ENCODE results near the gene ST3GAL6. TPM values are rescaled to one million over a fixed set of nuclear protein-coding genes. Genes with fewer than 3 reads are reported as not detected.

The ST3GAL6 gene
- total and polyA plus RNA-seq, 2 of the 4 experiments (the other 2 are of a cell fraction) = 0.36 to 0.99 TPM

DNA sequence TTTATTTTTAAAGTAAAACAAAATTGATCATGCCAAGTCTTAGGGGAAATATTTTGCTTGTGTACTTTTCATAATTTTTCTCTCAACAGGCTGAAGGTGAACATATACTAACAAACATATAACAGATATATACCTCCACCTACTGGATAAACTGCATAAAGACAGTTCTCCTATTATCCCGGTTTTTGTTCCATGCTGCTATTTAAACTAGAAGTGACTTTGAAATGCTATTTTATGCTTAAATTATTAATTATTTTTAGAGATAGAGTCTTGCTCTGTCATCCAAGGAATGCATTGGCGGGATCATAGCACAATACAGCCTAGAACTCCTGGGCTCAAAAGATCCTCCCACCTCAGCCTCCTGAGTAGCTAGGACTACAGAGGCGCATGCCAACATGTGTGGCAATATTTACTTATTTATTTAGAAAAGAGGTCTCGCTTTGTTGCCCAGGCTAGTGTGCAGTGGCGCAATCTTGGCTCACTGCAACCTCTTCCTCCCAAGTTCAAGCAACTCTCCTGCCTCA, 49.8 kb downstream of the ST3GAL6 start:
- no peak overlapping the region for H3K4me3 ChIP-seq (ENCODE audit: insufficient read depth, low read depth, low read length)
- H3K4ac ChIP-seq (ENCODE audit: low read depth, low read length) = no peak overlapping the region
- H3K36me3 ChIP-seq (ENCODE audit: control insufficient read depth, insufficient read depth, low read length) = peaks cover 16% of the 10 kb centered on the region
- DNase-seq = peak; percentile 50
- no peak overlapping the region for H2BK120ac ChIP-seq (ENCODE audit: low read depth, low read length)
- CTCF ChIA-PET = interaction anchor here (0.6 to 3.2 kb wide), 9 partner anchors 14 to 1028 kb away, joined by 3 to 23 read pairs (median 4); no protein-coding TSS in a partner anchor
- no peak overlapping the region for H2AK5ac ChIP-seq (ENCODE audit: low read depth, low read length)
- H3K4me2 ChIP-seq (ENCODE audit: low read depth, low read length) = no peak overlapping the region
- H4K8ac ChIP-seq (ENCODE audit: low read depth in 2 of 2, low read length in 2 of 2) = no peak overlapping the region
- no peak overlapping the region for H4K91ac ChIP-seq (ENCODE audit: insufficient read depth, low read depth, low read length)
- H3K9ac ChIP-seq (ENCODE audit: low read depth, low read length) = no peak overlapping the region
- H3K27me3 ChIP-seq (ENCODE audit: control insufficient read depth, insufficient read depth, low read length) = no peaks in the 10 kb centered on the region
- H3K14ac ChIP-seq (replicated peaks; ENCODE audit: low read depth, low read length) = no peak overlapping the region
- H2BK20ac ChIP-seq (ENCODE audit: low read depth, low read length) = no peak overlapping the region
- no TSS peak for BruUV-seq (replicated peaks)
- peak; percentile 40; the same call in 1 of the 2 replicates for ATAC-seq (ENCODE audit: low read depth)
- no peak overlapping the region for H3K18ac ChIP-seq (ENCODE audit: low read depth, low read length)
- no peak overlapping the region for H2BK5ac ChIP-seq (ENCODE audit: low read depth, low read length, poor library complexity, severe bottlenecking)
- no CpG with 5 or more reads among the region's 5 CpGs for WGBS, 2 experiments (ENCODE audit: extremely low coverage in 2 of 2, insufficient read length in 1 of 2)
- no peak overlapping the region for H2AK9ac ChIP-seq (replicated peaks; ENCODE audit: low read depth, low read length, poor library complexity)
- peaks cover 4% of the 10 kb centered on the region for H3K4me1 ChIP-seq (ENCODE audit: control insufficient read depth, insufficient read depth, low read length)
- H2BK15ac ChIP-seq (ENCODE audit: low read depth, low read length) = no peak overlapping the region
- dilution Hi-C loops (cut with HindIII; ENCODE audit: low sequenced_read_pairs, unreplicated experiment) = no loop called here
- H3K9me1 ChIP-seq (ENCODE audit: insufficient read depth, low read length) = no peaks in the 10 kb centered on the region
- H3K27ac ChIP-seq (ENCODE audit: insufficient read depth, low read length) = no peak overlapping the region
- peaks cover 5% of the 10 kb centered on the region; the same call in 1 of the 2 replicates for H4K20me1 ChIP-seq (ENCODE audit: insufficient read depth, low read length)
- H3K79me1 ChIP-seq (ENCODE audit: low read depth in 1 of 2, low read length in 2 of 2) = peaks cover 16 to 17% of the 10 kb centered on the region in 2 experiments; a peak in 3 of 4 replicates
- POLR2A ChIA-PET (ENCODE audit: unreplicated experiment) = no interaction called here
- in situ Hi-C loops (cut with MboI; ENCODE audit: low sequenced_read_pairs) = loop anchor here (5.0 to 10.0 kb wide), 2 partner anchors 211 to 942 kb away; no protein-coding TSS in a partner anchor
- no peaks in the 10 kb centered on the region for H3K9me3 ChIP-seq (ENCODE audit: control insufficient read depth, insufficient read depth, low read length)
- no peak overlapping the region for H3K23ac ChIP-seq (ENCODE audit: low read depth, low read length)
- no peak overlapping the region for H4K5ac ChIP-seq (ENCODE audit: low read depth, low read length)
- TF ChIP-seq RAD21 (IDR thresholded peaks at IDR 0.05; ENCODE audit: low read length) (peak; percentile 58), RFX5 (IDR thresholded peaks at IDR 0.05; ENCODE audit: low read depth, low read length) (no peak), MAZ (IDR thresholded peaks at IDR 0.05; ENCODE audit: borderline replicate concordance, low read depth, low read length) (no peak), MXI1 (IDR thresholded peaks at IDR 0.05; ENCODE audit: borderline replicate concordance, low read depth, low read length) (no peak), NFE2L2 (IDR thresholded peaks at IDR 0.05; ENCODE audit: low read depth, low read length) (no peak), SMC3 (IDR thresholded peaks at IDR 0.05; ENCODE audit: low read depth, low read length) (peak; percentile 50), POLR2A (IDR thresholded peaks at IDR 0.05; ENCODE audit: low read depth, low read length) (no peak), FOS (IDR thresholded peaks at IDR 0.05; ENCODE audit: low read depth, low read length) (no peak), CEBPB (IDR thresholded peaks at IDR 0.05; ENCODE audit: low read depth, low read length) (no peak), RCOR1 (IDR thresholded peaks at IDR 0.05; ENCODE audit: insufficient replicate concordance, low read length) (no peak)
- TF ChIP-seq, protein P1, sequence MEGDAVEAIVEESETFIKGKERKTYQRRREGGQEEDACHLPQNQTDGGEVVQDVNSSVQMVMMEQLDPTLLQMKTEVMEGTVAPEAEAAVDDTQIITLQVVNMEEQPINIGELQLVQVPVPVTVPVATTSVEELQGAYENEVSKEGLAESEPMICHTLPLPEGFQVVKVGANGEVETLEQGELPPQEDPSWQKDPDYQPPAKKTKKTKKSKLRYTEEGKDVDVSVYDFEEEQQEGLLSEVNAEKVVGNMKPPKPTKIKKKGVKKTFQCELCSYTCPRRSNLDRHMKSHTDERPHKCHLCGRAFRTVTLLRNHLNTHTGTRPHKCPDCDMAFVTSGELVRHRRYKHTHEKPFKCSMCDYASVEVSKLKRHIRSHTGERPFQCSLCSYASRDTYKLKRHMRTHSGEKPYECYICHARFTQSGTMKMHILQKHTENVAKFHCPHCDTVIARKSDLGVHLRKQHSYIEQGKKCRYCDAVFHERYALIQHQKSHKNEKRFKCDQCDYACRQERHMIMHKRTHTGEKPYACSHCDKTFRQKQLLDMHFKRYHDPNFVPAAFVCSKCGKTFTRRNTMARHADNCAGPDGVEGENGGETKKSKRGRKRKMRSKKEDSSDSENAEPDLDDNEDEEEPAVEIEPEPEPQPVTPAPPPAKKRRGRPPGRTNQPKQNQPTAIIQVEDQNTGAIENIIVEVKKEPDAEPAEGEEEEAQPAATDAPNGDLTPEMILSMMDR (conservative IDR thresholded peaks at IDR 0.05; ENCODE audit: low read depth, low read length) = peak; percentile 65
- intact Hi-C loops (cut with micrococcal nuclease) = loop anchor here (1.0 kb wide), 2 partner anchors 211 to 216 kb away; no protein-coding TSS in a partner anchor
- H3K56ac ChIP-seq (ENCODE audit: extremely low read depth, insufficient read depth, low read length) = no peak overlapping the region
- H2AFZ ChIP-seq (replicated peaks; ENCODE audit: low read length, poor library complexity) = no peak overlapping the region

All from IMR-90 (cell line).